PC-9 (cell line): ENCODE results near the gene TP53I13. TPM values are rescaled to one million over a fixed set of nuclear protein-coding genes. Genes with fewer than 3 reads are reported as not detected.

ENCODE experiments used
- BruUV-seq: library from RNA; stranded (reverse); fragments of 400-500 nt; replicated peaks from 2 replicates; lab custom pipeline; 2021; lab: Mats Ljungman, UMichigan
- CTCF ChIA-PET: fragments of 300-600 bp; sonication (Branson Sonifier 250); formaldehyde crosslinking; loops from one replicate; lab custom pipeline; 2022; ENCODE audit warnings: antibody characterized with exemption; lab: Charles Lee
- POLR2A ChIA-PET: fragments of 300-600 bp; sonication (Branson Sonifier 250); formaldehyde crosslinking; loops from one replicate; lab custom pipeline; 2022; ENCODE audit warnings: antibody characterized with exemption; ENCODE audit not compliant: unreplicated experiment; lab: Charles Lee
- DNase-seq, 2 experiments: peaks; one replicate each; pipeline versions ENCODE4 v3.0.0 to v3.0.0-alpha.2; 2015 to 2022; ENCODE audit warnings: mixed read lengths in 1 of 2
- H2AFZ ChIP-seq: fragments of 200-600 bp; sonication (generic); 2 replicates; pipeline ENCODE4 v1.8.1; 2017; ENCODE audit warnings: antibody characterized with exemption
- H3F3A ChIP-seq: fragments of 200-600 bp; sonication (generic); 2 replicates; pipeline ENCODE4 v1.8.1; 2017; ENCODE audit warnings: antibody characterized with exemption, mild to moderate bottlenecking, low read depth; ENCODE audit not compliant: insufficient read depth
- H3K27ac ChIP-seq: fragments of 200-600 bp; sonication (generic); 2 replicates; pipeline ENCODE4 v1.6.1; 2016; ENCODE audit warnings: mixed run types
- H3K27me3 ChIP-seq: fragments of 200-600 bp; sonication (generic); 2 replicates; pipeline ENCODE4 v1.6.1; 2016; ENCODE audit warnings: low read depth, mixed run types; ENCODE audit not compliant: insufficient read depth
- H3K36me3 ChIP-seq: fragments of 200-600 bp; sonication (generic); 2 replicates; pipeline ENCODE4 v1.6.1; 2016; ENCODE audit warnings: low read depth, mixed run types
- H3K4me1 ChIP-seq: fragments of 200-600 bp; sonication (generic); replicated peaks from 2 replicates; pipeline ENCODE4 v1.6.1; 2016; ENCODE audit warnings: mixed run types; ENCODE audit not compliant: insufficient read depth
- H3K4me2 ChIP-seq: fragments of 200-600 bp; sonication (generic); 2 replicates; pipeline ENCODE4 v1.6.1; 2017; ENCODE audit warnings: mixed run types
- H3K4me3 ChIP-seq: fragments of 200-600 bp; sonication (generic); 2 replicates; pipeline ENCODE4 v1.6.1; 2016; ENCODE audit warnings: mixed run types
- H3K79me2 ChIP-seq: fragments of 200-600 bp; sonication (generic); 2 replicates; pipeline ENCODE4 v1.6.1; 2017; ENCODE audit warnings: low read depth, mixed run types
- H3K9me2 ChIP-seq: fragments of 200-600 bp; sonication (generic); 2 replicates; pipeline ENCODE4 v1.8.1; 2017; ENCODE audit warnings: mild to moderate bottlenecking; ENCODE audit not compliant: insufficient read depth
- H3K9me3 ChIP-seq: fragments of 200-600 bp; sonication (generic); 2 replicates; pipeline ENCODE4 v1.8.1; 2016; ENCODE audit warnings: low read depth; ENCODE audit not compliant: insufficient read depth
- H4K20me1 ChIP-seq: fragments of 200-600 bp; sonication (generic); 2 replicates; pipeline ENCODE4 v1.8.1; 2017; ENCODE audit not compliant: insufficient read depth
- CTCF ChIP-seq: fragments of 200-600 bp; sonication (generic); conservative IDR thresholded peaks from 2 replicates; pipeline ENCODE4 v1.6.1; 2017; ENCODE audit warnings: mixed run types, antibody characterized with exemption, mild to moderate bottlenecking, moderate library complexity
- EZH2 ChIP-seq: fragments of 200-600 bp; sonication (generic); IDR thresholded peaks from 2 replicates; pipeline ENCODE4 v1.8.0; 2017; ENCODE audit warnings: antibody characterized with exemption, low read depth
- intact Hi-C: fragments of 100-400 bp; cut with micrococcal nuclease; formaldehyde crosslinking; loops from one replicate; pipeline ENCODE4 v1.10.0; 2022; ENCODE audit not compliant: unreplicated experiment
- total RNA-seq: library from RNA; stranded (reverse); gene quantifications from 2 replicates; pipeline ENCODE4 v1.2.3, GENCODE V29; 2021

The TP53I13 gene
- total RNA-seq, 1 experiment from 2014 or later, result 46.9 TPM

- H3F3A ChIP-seq, result no peaks in the 10 kb centered on the region; the same call in 1 of the 2 replicates
- H4K20me1 ChIP-seq, result no peaks in the 10 kb centered on the region
- H3K9me3 ChIP-seq, result no peaks in the 10 kb centered on the region
- no peaks in the 10 kb centered on the region for H3K27me3 ChIP-seq
- no peaks in the 10 kb centered on the region for H3K79me2 ChIP-seq
- H3K36me3 ChIP-seq, result no peaks in the 10 kb centered on the region
- no peak overlapping the region for H2AFZ ChIP-seq
- DNase-seq, result no peak
- no peak overlapping the region for H3K4me2 ChIP-seq
- H3K27ac ChIP-seq, result no peak overlapping the region
- POLR2A ChIA-PET, result no interaction called here
- peaks cover 33% of the 10 kb centered on the region for H3K4me1 ChIP-seq
- no peak for TF ChIP-seq EZH2
- no peak for TF ChIP-seq CTCF
- H3K4me3 ChIP-seq, result no peak overlapping the region
- CTCF ChIA-PET, result interaction anchor here (0.7 kb wide), 1 partner anchor 22 kb away, joined by 3 read pairs; no protein-coding TSS in a partner anchor
- intact Hi-C loops, result no loop called here
- no TSS peak for BruUV-seq
- no peaks in the 10 kb centered on the region for H3K9me2 ChIP-seq
Measured at GRCh38 chr17:29617481-29618271, 49.2 kb downstream of the TP53I13 start.

GRCh38 chr17:29618272-29619065 is 50.0 kb downstream of the TP53I13 start:
- no peak overlapping the region for H2AFZ ChIP-seq

More at GRCh38 chr17:29618272-29619065, 50.0 kb downstream of the TP53I13 start:
- Histone ChIP-seq H4K20me1 (no peaks in the 10 kb centered on the region), H3K27ac (no peak overlapping the region), H3K4me3 (no peak overlapping the region), H3K4me2 (no peak overlapping the region), H3K9me2 (no peaks in the 10 kb centered on the region), H3F3A (peaks cover 7% of the 10 kb centered on the region; the same call in 1 of the 2 replicates), H3K9me3 (no peaks in the 10 kb centered on the region), H3K27me3 (no peaks in the 10 kb centered on the region), H3K36me3 (no peaks in the 10 kb centered on the region), H3K79me2 (no peaks in the 10 kb centered on the region), H3K4me1 (peaks cover 40% of the 10 kb centered on the region)
- BruUV-seq, result no TSS peak
- POLR2A ChIA-PET, result no interaction called here
- no peak for DNase-seq
- CTCF ChIA-PET, result no interaction called here
- intact Hi-C loops, result no loop called here
- no peak for TF ChIP-seq EZH2
- no peak for TF ChIP-seq CTCF
